ENCODE measurements around the gene ADGRF1. TPM values are rescaled to one million over a fixed set of nuclear protein-coding genes. Genes with fewer than 3 reads are reported as not detected.

The ADGRF1 gene
- total RNA-seq, 1 experiment from 2014 or later: not detected

DNA sequence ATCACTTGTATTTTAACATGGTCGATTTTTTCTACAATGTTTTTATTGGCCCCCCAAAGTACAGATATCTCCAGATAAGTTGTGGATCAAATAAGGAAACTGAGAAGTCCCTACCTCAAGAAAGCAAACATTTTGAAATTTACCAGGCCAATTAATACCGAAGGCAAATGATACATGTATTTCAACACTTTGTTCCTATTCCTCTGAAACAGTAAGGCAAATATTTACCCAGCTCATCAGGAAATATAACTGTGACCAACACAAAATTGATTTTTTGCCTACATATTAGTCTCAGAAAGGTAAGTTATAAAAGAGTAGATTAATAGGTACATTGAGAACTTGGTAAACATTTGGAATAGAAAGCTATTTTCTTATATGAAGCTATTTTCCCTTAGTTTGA is 69.1 kb downstream of the ADGRF1 start:
- 0 out of 2 replicates have a peak, but pooled peaks cover 2% of the 10 kb centered on the region for H3K9me2 ChIP-seq (replicated peaks; ENCODE audit: insufficient read depth, low read length)
- no peak overlapping the region for H2AFZ ChIP-seq (ENCODE audit: low read length)
- no peak overlapping the region for H3K9ac ChIP-seq (ENCODE audit: low read length)
- no peaks in the 10 kb centered on the region for H4K20me1 ChIP-seq (ENCODE audit: insufficient read depth, low read depth, low read length)
- H3K27ac ChIP-seq (ENCODE audit: low read length): no peak overlapping the region
- no peak for DNase-seq
- 0 out of 2 replicates have a peak, but pooled peaks cover 3% of the 10 kb centered on the region for H3K27me3 ChIP-seq (ENCODE audit: low read length)
- no peaks in the 10 kb centered on the region for H3K36me3 ChIP-seq (ENCODE audit: insufficient read depth, low read length)
- H3K4me1 ChIP-seq (ENCODE audit: low read length): no peaks in the 10 kb centered on the region
- no peak overlapping the region for H3K4me3 ChIP-seq (ENCODE audit: low read length)
- no peaks in the 10 kb centered on the region for H3K79me2 ChIP-seq (ENCODE audit: low read length)
- no peaks in the 10 kb centered on the region for H3K9me3 ChIP-seq (ENCODE audit: low read length)
- no peak overlapping the region for H3K4me2 ChIP-seq (ENCODE audit: low read depth, low read length, poor library complexity, severe bottlenecking)

DNA sequence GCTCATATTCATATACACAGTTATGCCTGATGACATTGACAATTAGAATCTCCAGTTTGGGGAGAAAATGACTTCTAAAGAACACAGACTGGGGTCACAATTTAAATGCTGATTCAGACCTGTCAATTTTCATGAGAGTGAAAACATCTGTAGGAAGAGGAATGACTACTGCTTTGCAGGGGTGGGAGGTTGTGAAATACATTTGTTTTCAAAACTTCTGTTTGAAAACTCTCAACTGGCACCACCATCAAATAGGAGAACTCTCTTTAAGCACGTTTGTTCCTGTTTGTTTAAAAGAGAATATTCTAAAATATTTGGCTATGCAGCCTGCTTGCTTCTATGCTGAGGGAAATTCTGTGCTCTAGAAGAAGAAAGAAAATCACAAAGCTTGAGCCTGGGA is 69.6 kb downstream of the ADGRF1 start:
- H3K4me1 ChIP-seq (ENCODE audit: low read length): no peaks in the 10 kb centered on the region
- H4K20me1 ChIP-seq (ENCODE audit: insufficient read depth, low read depth, low read length): no peaks in the 10 kb centered on the region
- 0 out of 2 replicates have a peak, but pooled peaks cover 3% of the 10 kb centered on the region for H3K27me3 ChIP-seq (ENCODE audit: low read length)
- H3K27ac ChIP-seq (ENCODE audit: low read length): no peak overlapping the region
- no peaks in the 10 kb centered on the region for H3K79me2 ChIP-seq (ENCODE audit: low read length)
- H3K9ac ChIP-seq (ENCODE audit: low read length): no peak overlapping the region
- no peaks in the 10 kb centered on the region for H3K36me3 ChIP-seq (ENCODE audit: insufficient read depth, low read length)
- 0 out of 2 replicates have a peak, but pooled peaks cover 2% of the 10 kb centered on the region for H3K9me2 ChIP-seq (replicated peaks; ENCODE audit: insufficient read depth, low read length)
- no peaks in the 10 kb centered on the region for H3K9me3 ChIP-seq (ENCODE audit: low read length)
- no peak for DNase-seq
- no peak overlapping the region for H3K4me2 ChIP-seq (ENCODE audit: low read depth, low read length, poor library complexity, severe bottlenecking)
- H3K4me3 ChIP-seq (ENCODE audit: low read length): no peak overlapping the region
- no peak overlapping the region for H2AFZ ChIP-seq (ENCODE audit: low read length)

DNA sequence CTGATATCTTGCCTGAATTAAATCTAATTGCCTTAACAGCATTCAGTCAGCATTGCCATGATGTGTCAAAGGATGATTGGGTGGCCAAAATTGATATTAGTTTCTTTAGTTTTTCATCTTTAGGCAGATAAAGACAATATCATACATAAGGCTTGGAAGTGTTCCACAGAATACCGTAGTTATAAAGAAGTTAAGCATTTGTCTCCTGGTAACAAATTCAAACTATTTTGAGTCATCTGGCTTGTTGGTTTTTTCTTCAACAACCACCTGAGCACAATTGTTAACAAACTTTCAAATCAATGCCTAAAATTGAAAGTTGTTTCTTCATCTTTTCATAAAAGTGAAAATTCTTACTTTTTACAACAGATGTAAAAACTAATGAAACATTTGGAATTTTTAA is 72.9 kb downstream of the ADGRF1 start:
- Histone ChIP-seq H3K4me2 (ENCODE audit: low read depth, low read length, poor library complexity, severe bottlenecking) (no peak overlapping the region), H4K20me1 (ENCODE audit: insufficient read depth, low read depth, low read length) (no peaks in the 10 kb centered on the region), H3K9me2 (replicated peaks; ENCODE audit: insufficient read depth, low read length) (0 out of 2 replicates have a peak, but pooled peaks cover 2% of the 10 kb centered on the region), H3K4me3 (ENCODE audit: low read length) (no peak overlapping the region), H2AFZ (ENCODE audit: low read length) (no peak overlapping the region), H3K9ac (ENCODE audit: low read length) (no peak overlapping the region), H3K4me1 (ENCODE audit: low read length) (no peaks in the 10 kb centered on the region), H3K79me2 (ENCODE audit: low read length) (no peaks in the 10 kb centered on the region), H3K27me3 (ENCODE audit: low read length) (0 out of 2 replicates have a peak, but pooled peaks cover 3% of the 10 kb centered on the region), H3K36me3 (ENCODE audit: insufficient read depth, low read length) (no peaks in the 10 kb centered on the region), H3K27ac (ENCODE audit: low read length) (no peak overlapping the region), H3K9me3 (ENCODE audit: low read length) (no peaks in the 10 kb centered on the region)
- DNase-seq: no peak

DNA sequence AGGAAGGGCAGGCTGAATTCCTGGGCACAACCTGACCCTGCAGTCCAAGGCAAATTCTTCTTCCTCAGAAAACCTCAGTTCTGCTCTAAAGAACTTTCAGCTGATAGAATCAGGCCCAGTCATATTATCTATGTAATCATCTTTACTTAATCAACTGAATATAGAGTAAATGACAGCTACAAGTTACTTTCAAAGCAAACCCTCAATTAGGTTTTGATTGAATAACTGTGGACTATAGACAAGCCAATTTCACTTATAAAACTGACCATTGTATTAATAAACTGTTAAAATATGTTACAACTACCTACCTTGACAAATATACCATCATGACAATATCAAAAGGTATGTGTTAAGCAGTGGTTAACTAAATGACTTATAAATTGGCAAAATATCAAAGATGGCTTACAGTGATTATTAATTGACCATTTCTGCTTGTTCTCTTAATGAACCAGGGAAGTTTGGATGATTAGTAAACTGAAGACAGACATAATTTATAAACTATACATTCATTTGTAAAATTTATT is 74.2 kb downstream of the ADGRF1 start:
- Histone ChIP-seq H3K4me1 (ENCODE audit: low read length) (no peaks in the 10 kb centered on the region), H3K36me3 (ENCODE audit: insufficient read depth, low read length) (no peaks in the 10 kb centered on the region), H3K9ac (ENCODE audit: low read length) (no peak overlapping the region), H3K4me2 (ENCODE audit: low read depth, low read length, poor library complexity, severe bottlenecking) (no peak overlapping the region), H3K9me2 (replicated peaks; ENCODE audit: insufficient read depth, low read length) (0 out of 2 replicates have a peak, but pooled peaks cover 2% of the 10 kb centered on the region), H2AFZ (ENCODE audit: low read length) (no peak overlapping the region), H4K20me1 (ENCODE audit: insufficient read depth, low read depth, low read length) (no peaks in the 10 kb centered on the region), H3K9me3 (ENCODE audit: low read length) (no peaks in the 10 kb centered on the region), H3K4me3 (ENCODE audit: low read length) (no peak overlapping the region), H3K27me3 (ENCODE audit: low read length) (0 out of 2 replicates have a peak, but pooled peaks cover 3% of the 10 kb centered on the region), H3K27ac (ENCODE audit: low read length) (no peak overlapping the region), H3K79me2 (ENCODE audit: low read length) (no peaks in the 10 kb centered on the region)
- no peak for DNase-seq

DNA sequence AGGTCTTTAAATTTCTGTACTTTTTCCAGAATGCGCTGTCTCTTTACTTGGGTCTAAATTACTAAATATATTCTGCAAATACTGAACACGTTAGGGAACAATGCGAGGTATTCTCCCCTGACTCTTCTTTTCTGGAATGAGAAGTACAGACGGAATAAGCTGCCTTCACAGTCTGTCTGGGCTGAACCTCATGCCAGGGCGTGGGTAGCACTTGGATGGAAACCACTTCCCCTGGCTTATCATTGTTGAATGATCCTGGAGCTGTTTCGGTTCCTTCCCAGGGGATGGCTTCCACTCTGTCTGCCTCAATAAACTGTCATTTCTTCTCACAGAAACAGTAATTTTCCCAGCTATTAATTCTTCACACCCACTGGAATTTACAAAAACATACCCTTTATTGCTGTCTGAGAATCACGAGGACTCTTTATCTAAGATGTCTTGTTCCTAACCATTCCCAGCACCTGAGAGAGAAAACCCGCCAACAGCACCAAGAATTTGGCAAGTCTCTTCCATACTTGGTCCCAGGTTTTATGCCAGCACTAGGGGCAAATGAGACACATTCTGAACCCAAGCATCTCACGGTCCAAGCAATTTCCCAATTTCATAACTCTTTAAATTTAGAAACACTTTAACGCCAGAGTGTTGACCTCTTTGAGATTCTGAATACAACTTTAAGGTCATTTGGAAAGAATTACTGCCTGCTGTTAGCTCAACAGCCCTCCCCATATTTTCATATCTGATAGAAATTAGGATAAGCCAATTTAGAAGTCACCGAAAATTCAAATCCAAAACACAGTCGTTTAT is 77.2 kb downstream of the ADGRF1 start:
- Histone ChIP-seq H3K9me2 (replicated peaks; ENCODE audit: insufficient read depth, low read length) (no peaks in the 10 kb centered on the region), H2AFZ (ENCODE audit: low read length) (no peak overlapping the region), H3K4me2 (ENCODE audit: low read depth, low read length, poor library complexity, severe bottlenecking) (no peak overlapping the region), H3K27me3 (ENCODE audit: low read length) (0 out of 2 replicates have a peak, but pooled peaks cover 3% of the 10 kb centered on the region), H3K4me3 (ENCODE audit: low read length) (no peak overlapping the region), H3K9me3 (ENCODE audit: low read length) (no peaks in the 10 kb centered on the region), H3K4me1 (ENCODE audit: low read length) (no peaks in the 10 kb centered on the region), H3K9ac (ENCODE audit: low read length) (no peak overlapping the region), H3K79me2 (ENCODE audit: low read length) (no peaks in the 10 kb centered on the region), H4K20me1 (ENCODE audit: insufficient read depth, low read depth, low read length) (no peaks in the 10 kb centered on the region), H3K36me3 (ENCODE audit: insufficient read depth, low read length) (no peaks in the 10 kb centered on the region), H3K27ac (ENCODE audit: low read length) (no peak overlapping the region)
- no peak for DNase-seq

DNA sequence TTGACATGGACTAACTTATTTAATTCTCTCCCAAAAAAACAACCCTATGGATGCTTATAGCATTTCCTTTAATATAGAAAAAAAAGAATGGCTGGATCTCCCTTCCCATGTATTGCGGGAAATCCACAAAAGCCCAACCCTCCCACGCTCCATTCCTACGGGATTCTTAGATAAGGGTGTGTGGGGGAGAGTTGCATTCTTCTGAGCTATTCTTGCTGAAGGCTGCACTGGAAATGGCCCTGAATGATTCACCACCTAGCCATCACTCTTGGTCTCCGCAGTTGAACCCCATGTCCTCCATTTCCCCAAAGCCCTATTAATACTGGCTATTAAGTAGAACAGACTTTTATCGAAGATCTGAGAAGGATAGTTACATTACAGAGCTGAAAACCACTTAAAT is 78.5 kb downstream of the ADGRF1 start:
- Histone ChIP-seq H4K20me1 (ENCODE audit: insufficient read depth, low read depth, low read length) (no peaks in the 10 kb centered on the region), H3K36me3 (ENCODE audit: insufficient read depth, low read length) (no peaks in the 10 kb centered on the region), H3K79me2 (ENCODE audit: low read length) (no peaks in the 10 kb centered on the region), H3K9ac (ENCODE audit: low read length) (no peak overlapping the region), H3K4me2 (ENCODE audit: low read depth, low read length, poor library complexity, severe bottlenecking) (no peak overlapping the region), H3K4me3 (ENCODE audit: low read length) (no peak overlapping the region), H3K9me2 (replicated peaks; ENCODE audit: insufficient read depth, low read length) (no peaks in the 10 kb centered on the region), H3K9me3 (ENCODE audit: low read length) (no peaks in the 10 kb centered on the region), H3K27ac (ENCODE audit: low read length) (no peak overlapping the region), H3K4me1 (ENCODE audit: low read length) (no peaks in the 10 kb centered on the region), H3K27me3 (ENCODE audit: low read length) (no peaks in the 10 kb centered on the region), H2AFZ (ENCODE audit: low read length) (no peak overlapping the region)
- no peak for DNase-seq

DNA sequence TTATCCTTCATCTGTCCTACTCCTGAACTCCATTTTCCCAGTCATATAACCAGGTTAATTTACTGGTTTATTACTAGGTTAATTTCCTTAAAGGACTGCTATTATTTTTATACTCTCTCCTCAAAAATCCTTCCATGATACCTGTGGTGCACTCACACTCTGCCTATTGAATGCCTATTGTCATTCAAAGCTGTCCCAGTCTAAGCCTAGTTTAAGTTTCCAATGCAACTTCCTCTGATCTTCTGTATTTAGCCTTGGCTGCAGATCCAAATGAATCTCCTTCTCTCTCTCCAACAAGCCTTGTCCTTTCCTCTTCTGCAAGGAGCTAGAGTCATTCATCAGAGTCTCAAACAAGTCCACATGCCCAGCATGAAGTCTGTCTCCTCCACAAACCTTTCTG is 79.1 kb downstream of the ADGRF1 start:
- Histone ChIP-seq H3K9me3 (ENCODE audit: low read length) (no peaks in the 10 kb centered on the region), H3K4me3 (ENCODE audit: low read length) (no peak overlapping the region), H3K9me2 (replicated peaks; ENCODE audit: insufficient read depth, low read length) (no peaks in the 10 kb centered on the region), H3K36me3 (ENCODE audit: insufficient read depth, low read length) (no peaks in the 10 kb centered on the region), H3K9ac (ENCODE audit: low read length) (no peak overlapping the region), H3K27ac (ENCODE audit: low read length) (no peak overlapping the region), H4K20me1 (ENCODE audit: insufficient read depth, low read depth, low read length) (no peaks in the 10 kb centered on the region), H3K4me1 (ENCODE audit: low read length) (no peaks in the 10 kb centered on the region), H3K27me3 (ENCODE audit: low read length) (no peaks in the 10 kb centered on the region), H3K4me2 (ENCODE audit: low read depth, low read length, poor library complexity, severe bottlenecking) (no peak overlapping the region), H2AFZ (ENCODE audit: low read length) (no peak overlapping the region), H3K79me2 (ENCODE audit: low read length) (no peaks in the 10 kb centered on the region)
- no peak for DNase-seq

DNA sequence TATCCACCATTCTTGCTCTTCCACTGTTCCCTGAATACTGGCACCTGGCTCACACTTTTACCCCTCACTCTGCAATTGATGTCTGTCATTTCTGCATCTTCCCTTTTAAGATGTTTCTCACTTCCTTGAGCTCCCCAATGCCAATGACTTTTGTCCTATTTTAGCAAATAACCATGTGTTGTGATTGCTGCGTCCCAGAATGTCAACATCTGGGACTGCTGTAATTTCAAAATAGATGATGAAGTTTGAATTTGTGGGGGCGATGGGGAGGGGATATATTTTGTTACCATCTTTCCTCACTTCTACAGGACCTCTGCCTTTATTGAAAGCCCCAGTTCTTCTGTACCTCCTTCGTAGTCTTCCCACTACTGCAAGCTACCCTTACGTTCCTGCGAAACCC is 80.4 kb downstream of the ADGRF1 start:
- H3K27me3 ChIP-seq (ENCODE audit: low read length): no peaks in the 10 kb centered on the region
- H3K4me1 ChIP-seq (ENCODE audit: low read length): no peaks in the 10 kb centered on the region
- H3K4me2 ChIP-seq (ENCODE audit: low read depth, low read length, poor library complexity, severe bottlenecking): no peak overlapping the region

More for the DNA sequence above, 80.4 kb downstream of the ADGRF1 start:
- no peak for DNase-seq
- no peak overlapping the region for H3K9ac ChIP-seq (ENCODE audit: low read length)
- no peak overlapping the region for H3K4me3 ChIP-seq (ENCODE audit: low read length)
- no peak overlapping the region for H3K27ac ChIP-seq (ENCODE audit: low read length)
- H3K9me3 ChIP-seq (ENCODE audit: low read length): no peaks in the 10 kb centered on the region
- no peaks in the 10 kb centered on the region for H3K9me2 ChIP-seq (replicated peaks; ENCODE audit: insufficient read depth, low read length)
- no peaks in the 10 kb centered on the region for H3K36me3 ChIP-seq (ENCODE audit: insufficient read depth, low read length)
- H2AFZ ChIP-seq (ENCODE audit: low read length): no peak overlapping the region
- no peaks in the 10 kb centered on the region for H3K79me2 ChIP-seq (ENCODE audit: low read length)
- no peaks in the 10 kb centered on the region for H4K20me1 ChIP-seq (ENCODE audit: insufficient read depth, low read depth, low read length)
